ENCODE measurements around the gene REG1A. TPM values are rescaled to one million over a fixed set of nuclear protein-coding genes. Genes with fewer than 3 reads are reported as not detected.

The REG1A gene
- total and polyA plus RNA-seq, 9 of the 15 experiments (the other 6 are each of a cell fraction or from before 2014, with no cell fraction given): 3.1 TPM; not detected in 8

GRCh38 chr2:79116997-79117928 lies 3.0 kb upstream of the REG1A start:
- Histone ChIP-seq H3K27ac (ENCODE audit: extremely low read depth, low read depth, low read length) (no peak overlapping the region), H3K36me3 (ENCODE audit: control insufficient read depth, insufficient read depth, low read length) (no peaks in the 10 kb centered on the region), H2AFZ (ENCODE audit: low read depth, low read length) (no peak overlapping the region), H4K20me1 (replicated peaks; ENCODE audit: control insufficient read depth, insufficient read depth, low read length) (no peaks in the 10 kb centered on the region), H3K9me1 (ENCODE audit: control insufficient read depth, insufficient read depth, low read length) (no peaks in the 10 kb centered on the region), H3K9me3 (replicated peaks; ENCODE audit: control insufficient read depth, insufficient read depth, low read depth, low read length) (no peaks in the 10 kb centered on the region), H3K27me3 (ENCODE audit: control insufficient read depth in 2 of 2, insufficient read depth in 2 of 2, low read length in 2 of 2) (no peaks in the 10 kb centered on the region), H3K4me3 (no peak overlapping the region), H3K4me1 (replicated peaks in 1 of 2; ENCODE audit: control insufficient read depth in 2 of 2, insufficient read depth in 2 of 2, low read length in 2 of 2) (no peaks in the 10 kb centered on the region), H3K4me2 (ENCODE audit: insufficient read depth, low read length) (no peak overlapping the region), H3K79me2 (ENCODE audit: control insufficient read depth, insufficient read depth, low read length) (no peaks in the 10 kb centered on the region), H3K9ac (ENCODE audit: insufficient read depth in 1 of 2, low read depth in 2 of 2, low read length in 2 of 2) (no peak overlapping the region)
- DNase-seq (ENCODE audit: extremely low read depth in 1 of 4, low spot score in 3 of 4) (no peak), FAIRE-seq (no peak), ATAC-seq (no peak)
- POLR2A ChIA-PET: no interaction called here
- in situ Hi-C loops (cut with MboI) (no loop called here), intact Hi-C loops (cut with micrococcal nuclease) (no loop called here)
- CTCF ChIA-PET (ENCODE audit: low intra/inter-chr PET ratio): no interaction called here
- no TSS peak for BruUV-seq (replicated peaks)
- 0% methylated on average over 2 of the region's 2 CpGs for WGBS (ENCODE audit: insufficient coverage, low coverage, missing lambda C conversion rate)
- TF ChIP-seq MYBL2 (IDR thresholded peaks at IDR 0.05; ENCODE audit: low read depth): no peak
- TF ChIP-seq MYBL2 (CRISPR knock-in tag; IDR thresholded peaks at IDR 0.05; ENCODE audit: borderline replicate concordance): no peak
- TF ChIP-seq ZBED1 (IDR thresholded peaks at IDR 0.05): no peak
- TF ChIP-seq EZH2 (IDR thresholded peaks at IDR 0.05; ENCODE audit: borderline replicate concordance, low read depth, low read length): no peak
- no peak for TF ChIP-seq ZNF707 (CRISPR knock-in tag; conservative IDR thresholded peaks at IDR 0.05)
- no peak for TF ChIP-seq ZNF212 (CRISPR knock-in tag; IDR thresholded peaks at IDR 0.05)
- no peak for TF ChIP-seq SMARCA5 (IDR thresholded peaks at IDR 0.05)
- no peak for TF ChIP-seq SRSF9 (IDR thresholded peaks at IDR 0.05; ENCODE audit: borderline replicate concordance, low read depth, low read length)
- no peak for TF ChIP-seq USF1 (CRISPR knock-in tag; IDR thresholded peaks at IDR 0.05)
- TF ChIP-seq PPARD (CRISPR knock-in tag; IDR thresholded peaks at IDR 0.05): no peak
- TF ChIP-seq POLR3A (IDR thresholded peaks at IDR 0.05; ENCODE audit: borderline replicate concordance, extremely low read depth, insufficient read depth, insufficient read length): no peak
- TF ChIP-seq TFAP4 (CRISPR knock-in tag; IDR thresholded peaks at IDR 0.05; ENCODE audit: borderline replicate concordance): no peak
- TF ChIP-seq SIRT6 (IDR thresholded peaks at IDR 0.05; ENCODE audit: low read depth, low read length): no peak

Measured in K562 (cell line).